ENCODE data around the gene CADM1.

- TF ChIP-seq CTCF (IDR thresholded peaks at IDR 0.05) (no peak), POLR2A (IDR thresholded peaks at IDR 0.05) (no peak)
Measured at GRCh38 chr11:115411120-115411519, 93.1 kb downstream of the CADM1 start.

Measured in right lobe of liver (tissue), 4 donors.